CD4-positive, alpha-beta T cell treated with Interferon alpha-2 for 1 hour (primary cell): ENCODE measurements around the gene WBP1.
"Not testable (repeated sequence)": the region's sequence is repeated elsewhere in the genome, so short reads cannot be mapped to it uniquely, and the experiment has no call there.

Source experiments
- DNase-seq, 2 donors: peaks; one replicate each; pipeline ENCODE4 v3.0.0-alpha.2; 2020 to 2022

The WBP1 gene

GRCh38 chr2:74458132-74458937 lies at the start of gene WBP1:
Gene WBP1 (plus strand): TSS chr2:74458438. CDS start chr2:74458603, 165 bp downstream.
- peak; percentile 100 for DNase-seq

GRCh38 chr2:74413001-74413698 lies 45.1 kb upstream of the WBP1 start:
- DNase-seq, result no peak

DNA sequence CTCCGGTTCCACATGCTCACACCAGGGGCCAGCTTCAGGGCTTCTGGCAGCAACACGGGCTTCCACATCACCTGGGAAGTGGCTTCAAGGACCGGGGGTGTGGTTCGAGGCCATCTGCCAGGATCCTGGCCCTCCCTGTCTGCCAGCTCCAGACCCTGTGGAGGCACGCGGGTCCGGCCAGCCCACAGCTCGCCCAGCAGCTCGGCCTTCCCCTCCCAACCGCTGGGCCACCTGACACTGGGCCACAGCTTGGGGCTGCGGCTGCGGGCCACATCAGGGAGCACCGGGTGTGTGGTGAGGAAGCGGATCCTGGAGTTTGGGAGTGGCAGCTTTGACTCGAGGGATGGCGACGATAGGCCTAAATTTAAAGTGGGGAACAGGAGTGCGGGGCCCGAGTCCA lies 43.8 kb upstream of the WBP1 start:
- DNase-seq, result no peak

DNA sequence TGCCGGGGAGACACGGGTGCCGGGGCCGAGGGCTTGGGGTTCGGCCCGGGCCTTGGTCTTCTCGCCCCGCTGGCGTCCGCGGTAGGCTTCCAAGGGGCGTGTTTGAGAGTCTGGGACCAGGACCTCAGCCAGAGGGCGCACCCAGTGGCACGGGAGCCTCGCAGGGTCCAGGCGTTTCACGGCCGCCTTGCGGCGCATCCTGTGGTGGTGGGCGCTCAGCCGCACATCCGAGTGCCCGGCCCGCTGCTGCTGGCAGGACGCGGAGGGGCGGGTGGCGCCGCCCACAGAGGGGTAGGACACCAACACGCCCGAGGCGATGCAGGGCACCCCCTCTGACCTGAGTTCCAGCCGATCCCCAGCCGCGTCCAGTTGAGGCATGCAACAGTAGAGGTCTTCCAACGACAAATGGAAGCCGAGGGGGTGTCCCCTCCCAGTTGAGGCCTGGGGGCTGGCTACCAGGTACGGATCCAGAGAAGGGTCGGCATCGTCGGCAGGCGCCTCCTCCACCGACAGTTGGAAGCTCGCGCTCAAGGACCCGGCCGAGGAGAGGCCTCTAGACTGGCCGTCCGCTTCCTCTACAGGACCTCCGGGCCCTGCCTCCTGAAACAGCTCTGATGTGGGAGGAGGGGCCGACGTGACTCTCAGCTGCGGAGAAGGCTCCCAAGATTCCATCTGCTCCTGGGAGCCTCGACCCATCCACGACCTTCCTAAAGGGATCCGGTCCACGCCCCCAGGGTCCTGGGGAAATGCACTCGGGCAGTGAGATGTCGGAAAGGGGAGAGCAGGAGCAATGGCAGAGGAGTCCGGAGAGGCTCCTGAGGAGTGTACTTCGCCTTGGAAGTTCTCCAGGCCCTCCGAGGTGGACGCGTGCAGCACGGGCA lies 43.1 kb upstream of the WBP1 start:
- peak; percentile 17 to 21 for DNase-seq

DNA sequence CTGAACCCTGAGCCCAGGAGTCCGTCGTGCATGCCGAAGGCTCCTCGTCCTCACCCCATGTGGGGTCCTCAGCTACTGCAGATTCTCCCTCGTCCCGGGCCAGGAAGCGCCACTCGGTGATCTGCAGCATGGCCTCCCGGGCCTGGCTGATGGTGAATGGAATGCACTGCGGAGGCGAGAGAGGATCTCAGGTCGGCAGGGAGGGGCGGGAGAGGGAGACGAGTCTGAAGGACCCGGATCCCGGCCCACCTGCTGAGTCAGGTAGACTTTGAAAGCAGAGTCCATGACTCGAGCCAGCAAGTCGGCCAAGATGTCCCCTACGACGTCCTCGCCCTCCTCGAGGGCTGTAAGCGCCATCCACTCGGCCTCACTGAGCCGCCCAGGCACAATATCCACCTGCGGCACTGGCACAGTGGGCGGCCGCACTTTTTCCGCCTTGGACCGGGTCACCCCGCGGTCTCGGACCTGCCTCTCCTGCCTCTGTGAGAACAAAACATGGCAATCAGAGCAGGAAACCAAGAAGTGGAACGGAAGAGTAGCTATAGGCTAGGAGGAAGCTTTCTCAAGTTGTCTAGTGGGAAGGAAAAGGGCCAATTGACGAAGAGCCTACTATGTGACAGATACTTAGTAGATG lies 42.4 kb upstream of the WBP1 start:
- no peak for DNase-seq

DNA sequence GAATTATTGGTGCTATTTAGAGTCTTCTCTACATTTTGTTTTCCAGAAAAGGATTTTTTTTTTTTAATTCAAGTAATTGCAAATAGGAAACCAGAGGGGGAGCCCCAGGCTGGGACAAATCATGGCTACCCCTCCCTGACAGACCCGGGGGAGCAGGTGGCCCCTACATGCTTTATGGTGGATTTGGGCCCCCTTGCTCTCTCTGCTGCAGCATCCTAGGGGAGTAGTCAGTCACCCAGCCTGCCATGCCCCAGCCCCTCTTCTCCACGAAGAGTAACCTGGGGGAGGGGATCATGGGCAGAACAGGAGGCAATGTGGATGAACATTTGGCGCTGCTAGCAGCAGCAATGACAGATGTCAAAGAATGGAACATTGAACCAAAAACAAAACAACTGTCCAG lies 41.5 kb upstream of the WBP1 start:
- DNase-seq, result no peak

DNA sequence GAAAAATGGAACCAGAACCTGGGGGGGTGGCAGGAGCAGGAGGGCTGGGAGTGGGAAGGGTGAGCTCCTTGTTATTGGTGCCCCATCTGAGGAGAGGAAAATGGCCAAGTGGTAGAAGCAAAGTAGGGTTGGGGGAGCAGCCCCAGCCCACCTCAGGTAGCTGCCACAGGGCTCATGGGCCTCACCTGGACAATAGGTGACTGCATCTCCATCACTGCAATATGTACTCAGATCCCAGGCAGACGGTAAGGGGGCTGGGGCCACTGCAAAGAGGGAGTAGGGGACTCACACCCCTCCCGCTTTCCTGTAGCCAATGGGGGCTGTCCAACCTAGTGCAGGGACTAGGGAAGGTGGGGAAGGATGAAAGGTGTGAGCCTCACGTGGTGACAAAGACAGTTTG lies 41.0 kb upstream of the WBP1 start:
- DNase-seq, result no peak

DNA sequence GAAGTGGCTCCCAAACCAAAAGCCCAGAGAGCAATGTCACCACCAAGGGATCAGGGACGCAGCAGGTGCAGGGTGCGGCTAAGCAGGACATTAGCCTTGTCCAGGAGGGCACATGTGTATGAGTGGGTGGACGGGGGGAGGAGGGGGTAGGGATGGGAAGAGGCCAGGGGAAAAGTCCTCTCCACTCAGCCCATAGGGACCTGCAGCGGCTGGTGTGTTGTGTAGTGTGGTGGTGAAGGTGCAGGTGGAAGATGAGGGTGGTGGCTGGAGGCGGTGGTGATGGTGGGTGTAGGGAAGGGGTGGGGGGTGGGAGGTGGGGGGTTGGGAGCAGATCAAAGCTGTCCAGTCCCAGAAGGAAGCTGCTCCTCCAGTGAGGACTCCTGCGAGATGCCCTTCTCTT lies 40.5 kb upstream of the WBP1 start:
- DNase-seq, result no peak

DNA sequence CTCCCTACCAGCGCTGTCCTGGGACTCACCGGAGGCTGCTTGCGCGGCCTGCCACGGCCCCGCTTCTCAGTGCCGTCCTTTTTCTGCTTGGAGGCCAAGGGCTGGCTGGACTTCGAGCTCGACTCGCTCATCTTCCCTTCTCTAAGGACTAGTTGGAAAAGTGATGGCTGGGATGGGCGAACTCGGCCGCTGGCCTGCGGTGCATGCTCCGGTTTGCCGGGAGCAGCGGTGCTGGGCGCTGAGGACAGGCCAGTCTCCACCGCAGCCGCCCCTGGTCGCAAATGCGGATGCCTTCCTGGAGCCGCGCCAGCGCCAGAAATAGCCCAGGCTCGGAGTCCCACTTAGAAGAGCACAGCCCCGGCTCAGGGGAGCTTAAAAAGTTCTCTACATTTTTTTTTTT lies 39.9 kb upstream of the WBP1 start:
- no peak for DNase-seq

- no peak for DNase-seq
Measured at GRCh38 chr2:74419345-74419744, 38.9 kb upstream of the WBP1 start.

- DNase-seq, result no peak
Measured at GRCh38 chr2:74420006-74420405, 38.2 kb upstream of the WBP1 start.

GRCh38 chr2:74420443-74421103 lies 37.7 kb upstream of the WBP1 start:
- not testable (repeated sequence) for DNase-seq

- DNase-seq, result peak; percentile 94
Measured at GRCh38 chr2:74421221-74421870, 36.9 kb upstream of the WBP1 start, which contains the start of the genes C2orf81 and WDR54. Gene C2orf81 (minus strand): TSS chr2:74421619. CDS start chr2:74421560, 59 bp downstream. Gene WDR54 (plus strand): TSS chr2:74421730. CDS start chr2:74422154, 424 bp downstream.

DNA sequence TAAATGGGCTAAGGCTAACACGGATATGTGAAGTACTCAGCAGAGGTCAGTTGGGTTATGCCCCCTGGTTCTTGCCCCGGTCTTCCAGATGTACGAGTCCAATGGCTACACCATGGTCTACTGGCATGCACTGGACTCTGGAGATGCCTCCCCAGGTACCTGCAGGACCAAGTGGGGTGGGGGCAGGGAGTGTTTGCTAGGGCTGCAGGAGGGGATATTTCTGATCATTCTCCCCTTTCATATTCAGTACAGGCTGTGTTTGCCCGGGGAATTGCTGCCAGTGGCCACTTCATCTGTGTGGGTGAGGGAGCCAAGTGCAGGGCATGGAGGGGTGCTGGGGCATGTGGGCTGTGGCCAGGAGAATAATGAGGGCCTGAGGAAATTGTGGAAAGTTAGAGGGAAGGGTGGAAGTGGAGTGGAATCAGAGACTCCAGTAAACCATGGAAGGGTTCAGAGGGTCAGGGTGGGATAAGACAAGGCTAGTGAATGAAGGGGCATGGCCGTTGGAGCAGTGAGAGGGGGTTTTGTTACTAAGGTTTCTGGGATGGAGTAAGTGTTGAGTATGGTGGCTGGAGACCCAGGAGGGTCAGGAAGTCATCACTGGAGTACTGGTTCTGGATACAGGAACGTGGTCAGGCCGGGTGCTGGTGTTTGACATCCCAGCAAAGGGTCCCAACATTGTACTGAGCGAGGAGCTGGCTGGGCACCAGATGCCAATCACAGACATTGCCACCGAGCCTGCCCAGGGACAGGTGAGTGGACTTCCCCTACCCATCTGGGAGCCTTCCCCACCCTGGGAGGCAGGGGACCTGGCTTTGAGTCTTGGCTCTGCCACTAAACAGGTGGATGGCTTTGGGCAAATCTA lies 34.8 kb upstream of the WBP1 start:
- no peak for DNase-seq

GRCh38 chr2:74424139-74424992 lies 33.9 kb upstream of the WBP1 start:
- no peak for DNase-seq

DNA sequence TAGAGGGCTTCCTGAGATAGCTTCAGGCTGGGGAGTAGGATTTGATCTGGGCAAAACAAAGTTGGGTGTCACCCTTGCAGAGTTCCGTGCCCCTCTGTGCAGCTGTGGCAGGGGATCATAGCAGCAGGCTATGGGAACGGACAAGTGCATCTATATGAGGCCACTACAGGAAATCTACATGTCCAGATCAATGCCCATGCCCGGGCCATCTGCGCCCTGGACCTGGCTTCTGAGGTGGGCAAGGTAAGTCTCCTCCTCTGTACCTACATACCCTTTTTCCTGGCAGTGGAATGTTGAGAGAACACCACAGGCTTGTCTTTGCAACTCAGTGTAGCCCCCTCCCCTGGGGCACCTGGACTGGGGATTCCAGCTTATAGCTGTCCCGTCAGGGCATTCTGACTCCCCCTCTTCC lies 33.2 kb upstream of the WBP1 start:
- DNase-seq, result no peak

- no peak for DNase-seq
Measured at GRCh38 chr2:74425523-74425922, 32.7 kb upstream of the WBP1 start.

DNA sequence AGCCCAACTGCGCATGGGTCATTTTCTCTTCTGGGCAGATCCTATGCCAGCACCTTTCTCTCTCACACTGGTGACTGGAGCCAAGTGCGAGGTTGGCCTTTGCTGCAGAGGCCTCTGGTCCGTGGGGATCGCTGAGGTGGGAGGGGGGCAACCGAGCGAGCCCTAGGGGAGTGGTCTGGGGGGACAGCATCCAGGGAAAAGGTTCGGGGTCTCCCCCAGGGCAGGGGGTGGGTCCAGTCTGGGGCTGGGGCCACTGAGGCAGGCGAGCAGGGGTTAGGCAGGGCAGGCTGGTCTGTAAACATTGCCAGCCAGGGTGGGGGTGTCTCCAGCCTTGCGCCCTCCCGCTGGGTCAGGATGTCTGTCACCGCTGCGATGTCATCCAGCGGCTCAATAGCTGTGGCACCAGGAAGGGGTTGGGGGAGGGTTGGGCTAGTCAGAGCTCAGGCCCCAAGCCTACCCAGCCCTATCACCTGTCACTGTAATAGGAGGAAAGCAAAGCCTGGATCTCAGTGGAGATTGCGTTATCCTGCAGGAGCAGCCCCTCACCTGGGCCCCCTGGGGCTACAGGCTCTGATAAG lies 32.0 kb upstream of the WBP1 start:
- DNase-seq, result no peak

GRCh38 chr2:74427551-74427950 lies 30.7 kb upstream of the WBP1 start:
- no peak for DNase-seq
